WTC11 (cell line): ENCODE measurements around the gene DCAF5. TPM values are rescaled to one million over a fixed set of nuclear protein-coding genes. Genes with fewer than 3 reads are reported as not detected.

ENCODE experiments used
- ATAC-seq: fragments of 200-7000 bp; cut with Tn5 transposase; 2 replicates; pipeline ENCODE4 v1.10.0; 2021; ENCODE audit warnings: mild to moderate bottlenecking, moderate library complexity
- CTCF ChIA-PET: fragments of 300-600 bp; sonication (Branson Sonifier 250); formaldehyde crosslinking; loops from one replicate; lab custom pipeline; 2021; ENCODE audit warnings: antibody characterized with exemption; lab: Charles Lee
- POLR2A ChIA-PET: fragments of 350-600 bp; sonication (Branson Sonifier 250); formaldehyde crosslinking; loops from one replicate; lab custom pipeline; 2021; ENCODE audit warnings: antibody characterized with exemption; lab: Charles Lee
- DNase-seq: peaks from one replicate; pipeline ENCODE4 v3.0.0; 2021; ENCODE audit warnings: low spot score
- H3K27ac Mint-ChIP-seq: 2 replicates; pipeline ENCODE4 v1.8.0; 2021; ENCODE audit warnings: mixed read lengths
- H3K27me3 Mint-ChIP-seq: 2 replicates; pipeline ENCODE4 v1.8.0; 2021; ENCODE audit warnings: low read depth, mild to moderate bottlenecking, moderate library complexity, mixed read lengths
- H3K36me3 Mint-ChIP-seq: 2 replicates; pipeline ENCODE4 v1.8.0; 2021; ENCODE audit warnings: mixed read lengths
- H3K4me1 Mint-ChIP-seq: 2 replicates; pipeline ENCODE4 v1.8.0; 2022; ENCODE audit warnings: mixed read lengths
- H3K4me3 Mint-ChIP-seq: 2 replicates; pipeline ENCODE4 v1.8.0; 2021; ENCODE audit warnings: mild to moderate bottlenecking, moderate library complexity, mixed read lengths
- H3K9me3 Mint-ChIP-seq: 2 replicates; pipeline ENCODE4 v1.8.0; 2021; ENCODE audit warnings: mixed read lengths
- ESRRA ChIP-seq: sonication (generic); formaldehyde crosslinking; IDR thresholded peaks from 2 replicates; pipeline ENCODE4 v1.8.1; 2022; ENCODE audit warnings: mild to moderate bottlenecking, missing genetic modification reagents, borderline replicate concordance
- ETV6 ChIP-seq: sonication (generic); formaldehyde crosslinking; IDR thresholded peaks from 2 replicates; pipeline ENCODE4 v1.8.1; 2022; ENCODE audit warnings: mild to moderate bottlenecking, missing genetic modification reagents
- FOXJ3 ChIP-seq: sonication (generic); formaldehyde crosslinking; IDR thresholded peaks from 2 replicates; pipeline ENCODE4 v1.9.0; 2021; ENCODE audit warnings: missing genetic modification reagents, mild to moderate bottlenecking, borderline replicate concordance
- FOXK1 ChIP-seq: sonication (generic); formaldehyde crosslinking; IDR thresholded peaks from 2 replicates; pipeline ENCODE4 v1.8.0; 2022; ENCODE audit warnings: mild to moderate bottlenecking, moderate library complexity, missing genetic modification reagents
- GRHL2 ChIP-seq: fragments of 250-450 bp; sonication (Bioruptor Pico); IDR thresholded peaks from 2 replicates; pipeline ENCODE4 v1.8.0; 2022; ENCODE audit warnings: mild to moderate bottlenecking, moderate library complexity; ENCODE audit not compliant: insufficient replicate concordance, severe bottlenecking
- HMGA2 ChIP-seq: fragments of 250-450 bp; sonication (Bioruptor Pico); IDR thresholded peaks from 2 replicates; pipeline ENCODE4 v1.4.0; 2021; ENCODE audit warnings: mild to moderate bottlenecking, moderate library complexity
- MXD4 ChIP-seq: fragments of 250-450 bp; sonication (Bioruptor Pico); IDR thresholded peaks from 2 replicates; pipeline ENCODE4 v1.8.0; 2021; ENCODE audit warnings: mild to moderate bottlenecking, moderate library complexity, borderline replicate concordance
- MYBL2 ChIP-seq: sonication (generic); formaldehyde crosslinking; IDR thresholded peaks from 2 replicates; pipeline ENCODE4 v1.8.1; 2023; ENCODE audit warnings: mild to moderate bottlenecking, moderate library complexity, missing genetic modification reagents
- NR2C2 ChIP-seq: sonication (generic); formaldehyde crosslinking; IDR thresholded peaks from 2 replicates; pipeline ENCODE4 v1.8.0; 2022; ENCODE audit warnings: mild to moderate bottlenecking, missing genetic modification reagents
- RELA ChIP-seq: sonication (generic); formaldehyde crosslinking; IDR thresholded peaks from 2 replicates; pipeline ENCODE4 v1.8.1; 2022; ENCODE audit warnings: missing genetic modification reagents, mild to moderate bottlenecking, borderline replicate concordance
- TEAD4 ChIP-seq: sonication (generic); formaldehyde crosslinking; IDR thresholded peaks from 2 replicates; pipeline ENCODE4 v1.8.0; 2022; ENCODE audit warnings: mild to moderate bottlenecking, missing genetic modification reagents
- ZBTB21 ChIP-seq: sonication (generic); formaldehyde crosslinking; IDR thresholded peaks from 2 replicates; pipeline ENCODE4 v1.8.1; 2023; ENCODE audit warnings: mild to moderate bottlenecking, missing genetic modification reagents, borderline replicate concordance
- ZNF219 ChIP-seq: sonication (generic); formaldehyde crosslinking; IDR thresholded peaks from 2 replicates; pipeline ENCODE4 v1.8.0; 2023; ENCODE audit warnings: missing genetic modification reagents, mild to moderate bottlenecking, borderline replicate concordance
- ZNF317 ChIP-seq: sonication (generic); formaldehyde crosslinking; IDR thresholded peaks from 2 replicates; pipeline ENCODE4 v1.8.1; 2023; ENCODE audit warnings: low read depth, mild to moderate bottlenecking, moderate library complexity, missing genetic modification reagents, borderline replicate concordance
- total RNA-seq: library from RNA; stranded (reverse); gene quantifications from 3 replicates; pipeline ENCODE4 v1.2.3, GENCODE V29; 2021
- TF ChIP-seq, protein P1 (sequence below): sonication (generic); formaldehyde crosslinking; IDR thresholded peaks from 2 replicates; pipeline ENCODE4 v1.8.0; 2022; ENCODE audit warnings: mild to moderate bottlenecking, missing genetic modification reagents
- TF ChIP-seq, protein P2 (sequence below): sonication (generic); formaldehyde crosslinking; IDR thresholded peaks from 2 replicates; pipeline ENCODE4 v1.8.1; 2022; ENCODE audit warnings: missing genetic modification reagents, borderline replicate concordance
- TF ChIP-seq, protein P3 (sequence below): fragments of 250-450 bp; sonication (Bioruptor Pico); IDR thresholded peaks from 2 replicates; pipeline ENCODE4 v1.9.0; 2021; ENCODE audit warnings: mild to moderate bottlenecking, borderline replicate concordance
- TF ChIP-seq, protein P4 (sequence below): sonication (generic); formaldehyde crosslinking; IDR thresholded peaks from 2 replicates; pipeline ENCODE4 v1.8.0; 2022; ENCODE audit warnings: mild to moderate bottlenecking, missing genetic modification reagents
- TF ChIP-seq, protein P5 (sequence below): sonication (generic); formaldehyde crosslinking; conservative IDR thresholded peaks from 2 replicates; pipeline ENCODE4 v1.8.1; 2022; ENCODE audit warnings: mild to moderate bottlenecking, missing genetic modification reagents
- TF ChIP-seq, protein P6 (sequence below): sonication (generic); formaldehyde crosslinking; IDR thresholded peaks from 2 replicates; pipeline ENCODE4 v1.8.1; 2023; ENCODE audit warnings: mild to moderate bottlenecking, missing genetic modification reagents
- TF ChIP-seq, protein P7 (sequence below): fragments of 200-600 bp; IDR thresholded peaks from 2 replicates; pipeline ENCODE4 v1.8.0; 2022; ENCODE audit warnings: antibody characterized with exemption
- TF ChIP-seq, protein P8 (sequence below): sonication (generic); formaldehyde crosslinking; IDR thresholded peaks from 2 replicates; pipeline ENCODE4 v1.8.1; 2023; ENCODE audit warnings: mild to moderate bottlenecking, missing genetic modification reagents

The DCAF5 gene
- total RNA-seq, 1 experiment from 2014 or later: 30.3 TPM

DNA sequence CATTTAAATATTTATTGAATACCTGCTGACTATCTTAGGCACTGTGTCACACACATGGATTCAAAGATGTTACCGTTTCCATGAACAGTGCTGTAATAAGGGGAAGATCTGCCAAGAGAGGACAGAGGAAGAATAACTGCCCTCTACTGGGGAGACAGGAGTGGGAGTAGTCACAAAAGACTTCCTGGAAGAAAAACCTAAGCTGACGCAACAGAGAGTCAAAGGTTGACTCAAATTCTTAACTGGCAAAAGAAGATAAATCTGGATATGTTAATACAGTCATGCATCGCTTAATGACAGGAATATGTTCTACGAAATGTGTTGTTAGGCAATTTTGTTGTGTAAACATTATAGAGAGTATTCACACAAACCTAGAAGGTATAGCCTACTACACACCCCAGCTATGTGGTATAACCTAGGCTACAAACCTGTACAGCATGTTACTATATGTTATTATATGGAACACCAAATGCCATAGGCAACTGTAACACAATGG lies 51.5 kb downstream of the DCAF5 start:
- no peak overlapping the region for H3K27ac Mint-ChIP-seq
- no peak for DNase-seq
- no peaks in the 10 kb centered on the region for H3K27me3 Mint-ChIP-seq
- ChIA-PET CTCF (interaction anchor here (0.6 to 1.5 kb wide), 27 partner anchors 11 to 276 kb away, joined by 3 to 11 read pairs (median 4); partner anchors contain the start of gene EXD2), POLR2A (no interaction called here)
- peaks cover 3% of the 10 kb centered on the region; the same call in 1 of the 2 replicates for H3K36me3 Mint-ChIP-seq
- H3K4me1 Mint-ChIP-seq: peaks cover 17% of the 10 kb centered on the region
- TF ChIP-seq, protein P1, sequence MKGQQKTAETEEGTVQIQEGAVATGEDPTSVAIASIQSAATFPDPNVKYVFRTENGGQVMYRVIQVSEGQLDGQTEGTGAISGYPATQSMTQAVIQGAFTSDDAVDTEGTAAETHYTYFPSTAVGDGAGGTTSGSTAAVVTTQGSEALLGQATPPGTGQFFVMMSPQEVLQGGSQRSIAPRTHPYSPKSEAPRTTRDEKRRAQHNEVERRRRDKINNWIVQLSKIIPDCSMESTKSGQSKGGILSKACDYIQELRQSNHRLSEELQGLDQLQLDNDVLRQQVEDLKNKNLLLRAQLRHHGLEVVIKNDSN (CRISPR knock-in tag): no peak
- TF ChIP-seq ZNF317 (CRISPR knock-in tag) (no peak), NR2C2 (CRISPR knock-in tag) (no peak), FOXK1 (CRISPR knock-in tag) (no peak), ZNF219 (no peak), ETV6 (CRISPR knock-in tag) (no peak), ZBTB21 (CRISPR knock-in tag) (no peak)
- TF ChIP-seq, protein P2, sequence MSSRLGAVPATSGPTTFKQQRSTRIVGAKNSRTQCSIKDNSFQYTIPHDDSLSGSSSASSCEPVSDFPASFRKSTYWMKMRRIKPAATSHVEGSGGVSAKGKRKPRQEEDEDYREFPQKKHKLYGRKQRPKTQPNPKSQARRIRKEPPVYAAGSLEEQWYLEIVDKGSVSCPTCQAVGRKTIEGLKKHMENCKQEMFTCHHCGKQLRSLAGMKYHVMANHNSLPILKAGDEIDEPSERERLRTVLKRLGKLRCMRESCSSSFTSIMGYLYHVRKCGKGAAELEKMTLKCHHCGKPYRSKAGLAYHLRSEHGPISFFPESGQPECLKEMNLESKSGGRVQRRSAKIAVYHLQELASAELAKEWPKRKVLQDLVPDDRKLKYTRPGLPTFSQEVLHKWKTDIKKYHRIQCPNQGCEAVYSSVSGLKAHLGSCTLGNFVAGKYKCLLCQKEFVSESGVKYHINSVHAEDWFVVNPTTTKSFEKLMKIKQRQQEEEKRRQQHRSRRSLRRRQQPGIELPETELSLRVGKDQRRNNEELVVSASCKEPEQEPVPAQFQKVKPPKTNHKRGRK: no peak
- TF ChIP-seq, protein P3, sequence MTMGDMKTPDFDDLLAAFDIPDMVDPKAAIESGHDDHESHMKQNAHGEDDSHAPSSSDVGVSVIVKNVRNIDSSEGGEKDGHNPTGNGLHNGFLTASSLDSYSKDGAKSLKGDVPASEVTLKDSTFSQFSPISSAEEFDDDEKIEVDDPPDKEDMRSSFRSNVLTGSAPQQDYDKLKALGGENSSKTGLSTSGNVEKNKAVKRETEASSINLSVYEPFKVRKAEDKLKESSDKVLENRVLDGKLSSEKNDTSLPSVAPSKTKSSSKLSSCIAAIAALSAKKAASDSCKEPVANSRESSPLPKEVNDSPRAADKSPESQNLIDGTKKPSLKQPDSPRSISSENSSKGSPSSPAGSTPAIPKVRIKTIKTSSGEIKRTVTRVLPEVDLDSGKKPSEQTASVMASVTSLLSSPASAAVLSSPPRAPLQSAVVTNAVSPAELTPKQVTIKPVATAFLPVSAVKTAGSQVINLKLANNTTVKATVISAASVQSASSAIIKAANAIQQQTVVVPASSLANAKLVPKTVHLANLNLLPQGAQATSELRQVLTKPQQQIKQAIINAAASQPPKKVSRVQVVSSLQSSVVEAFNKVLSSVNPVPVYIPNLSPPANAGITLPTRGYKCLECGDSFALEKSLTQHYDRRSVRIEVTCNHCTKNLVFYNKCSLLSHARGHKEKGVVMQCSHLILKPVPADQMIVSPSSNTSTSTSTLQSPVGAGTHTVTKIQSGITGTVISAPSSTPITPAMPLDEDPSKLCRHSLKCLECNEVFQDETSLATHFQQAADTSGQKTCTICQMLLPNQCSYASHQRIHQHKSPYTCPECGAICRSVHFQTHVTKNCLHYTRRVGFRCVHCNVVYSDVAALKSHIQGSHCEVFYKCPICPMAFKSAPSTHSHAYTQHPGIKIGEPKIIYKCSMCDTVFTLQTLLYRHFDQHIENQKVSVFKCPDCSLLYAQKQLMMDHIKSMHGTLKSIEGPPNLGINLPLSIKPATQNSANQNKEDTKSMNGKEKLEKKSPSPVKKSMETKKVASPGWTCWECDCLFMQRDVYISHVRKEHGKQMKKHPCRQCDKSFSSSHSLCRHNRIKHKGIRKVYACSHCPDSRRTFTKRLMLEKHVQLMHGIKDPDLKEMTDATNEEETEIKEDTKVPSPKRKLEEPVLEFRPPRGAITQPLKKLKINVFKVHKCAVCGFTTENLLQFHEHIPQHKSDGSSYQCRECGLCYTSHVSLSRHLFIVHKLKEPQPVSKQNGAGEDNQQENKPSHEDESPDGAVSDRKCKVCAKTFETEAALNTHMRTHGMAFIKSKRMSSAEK (CRISPR knock-in tag): no peak
- TF ChIP-seq, protein P4, sequence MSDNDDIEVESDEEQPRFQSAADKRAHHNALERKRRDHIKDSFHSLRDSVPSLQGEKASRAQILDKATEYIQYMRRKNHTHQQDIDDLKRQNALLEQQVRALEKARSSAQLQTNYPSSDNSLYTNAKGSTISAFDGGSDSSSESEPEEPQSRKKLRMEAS (CRISPR knock-in tag): no peak
- TF ChIP-seq, protein P5, sequence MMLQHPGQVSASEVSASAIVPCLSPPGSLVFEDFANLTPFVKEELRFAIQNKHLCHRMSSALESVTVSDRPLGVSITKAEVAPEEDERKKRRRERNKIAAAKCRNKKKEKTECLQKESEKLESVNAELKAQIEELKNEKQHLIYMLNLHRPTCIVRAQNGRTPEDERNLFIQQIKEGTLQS (CRISPR knock-in tag): no peak
- H3K4me3 Mint-ChIP-seq: no peak overlapping the region
- no peaks in the 10 kb centered on the region for H3K9me3 Mint-ChIP-seq
- ATAC-seq: peak; percentile 79

DNA sequence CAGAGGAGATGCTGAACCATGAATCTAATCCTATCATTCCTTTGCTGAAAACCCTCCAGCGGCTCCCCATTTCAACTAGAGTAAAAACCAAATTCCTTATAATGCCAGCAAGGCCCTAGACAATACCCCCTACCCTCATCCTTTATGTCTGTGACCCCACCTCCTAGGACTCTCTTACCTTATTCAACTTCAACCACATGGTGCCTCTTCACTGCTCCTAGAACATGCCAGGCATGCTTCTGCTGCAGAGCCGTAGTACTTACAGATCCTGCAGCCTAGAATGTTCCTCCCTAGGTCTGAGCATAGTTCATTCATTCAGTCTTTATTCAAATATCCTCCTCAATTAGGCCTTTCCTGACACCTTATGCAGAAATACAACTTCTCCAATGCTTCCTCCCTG lies 54.9 kb downstream of the DCAF5 start:
- peaks cover 31% of the 10 kb centered on the region for H3K4me1 Mint-ChIP-seq
- ATAC-seq (peak; percentile 75), DNase-seq (no peak)
- H3K36me3 Mint-ChIP-seq: peaks cover 3% of the 10 kb centered on the region; the same call in 1 of the 2 replicates
- ChIA-PET CTCF (interaction anchor here (0.5 to 1.9 kb wide), 6 partner anchors 9 to 367 kb away, joined by 3 to 9 read pairs (median 4); no protein-coding TSS in a partner anchor), POLR2A (no interaction called here)
- no peaks in the 10 kb centered on the region for H3K27me3 Mint-ChIP-seq
- H3K4me3 Mint-ChIP-seq: no peak overlapping the region
- H3K9me3 Mint-ChIP-seq: no peaks in the 10 kb centered on the region
- H3K27ac Mint-ChIP-seq: peak overlapping the region; percentile 48; the same call in 1 of the 2 replicates
- no peak for TF ChIP-seq ETV6 (CRISPR knock-in tag)
- TF ChIP-seq TEAD4: no peak
- TF ChIP-seq, protein P6, sequence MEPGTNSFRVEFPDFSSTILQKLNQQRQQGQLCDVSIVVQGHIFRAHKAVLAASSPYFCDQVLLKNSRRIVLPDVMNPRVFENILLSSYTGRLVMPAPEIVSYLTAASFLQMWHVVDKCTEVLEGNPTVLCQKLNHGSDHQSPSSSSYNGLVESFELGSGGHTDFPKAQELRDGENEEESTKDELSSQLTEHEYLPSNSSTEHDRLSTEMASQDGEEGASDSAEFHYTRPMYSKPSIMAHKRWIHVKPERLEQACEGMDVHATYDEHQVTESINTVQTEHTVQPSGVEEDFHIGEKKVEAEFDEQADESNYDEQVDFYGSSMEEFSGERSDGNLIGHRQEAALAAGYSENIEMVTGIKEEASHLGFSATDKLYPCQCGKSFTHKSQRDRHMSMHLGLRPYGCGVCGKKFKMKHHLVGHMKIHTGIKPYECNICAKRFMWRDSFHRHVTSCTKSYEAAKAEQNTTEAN: no peak
- no peak for TF ChIP-seq GRHL2 (CRISPR knock-in tag)
- no peak for TF ChIP-seq MYBL2
- TF ChIP-seq, protein P7, sequence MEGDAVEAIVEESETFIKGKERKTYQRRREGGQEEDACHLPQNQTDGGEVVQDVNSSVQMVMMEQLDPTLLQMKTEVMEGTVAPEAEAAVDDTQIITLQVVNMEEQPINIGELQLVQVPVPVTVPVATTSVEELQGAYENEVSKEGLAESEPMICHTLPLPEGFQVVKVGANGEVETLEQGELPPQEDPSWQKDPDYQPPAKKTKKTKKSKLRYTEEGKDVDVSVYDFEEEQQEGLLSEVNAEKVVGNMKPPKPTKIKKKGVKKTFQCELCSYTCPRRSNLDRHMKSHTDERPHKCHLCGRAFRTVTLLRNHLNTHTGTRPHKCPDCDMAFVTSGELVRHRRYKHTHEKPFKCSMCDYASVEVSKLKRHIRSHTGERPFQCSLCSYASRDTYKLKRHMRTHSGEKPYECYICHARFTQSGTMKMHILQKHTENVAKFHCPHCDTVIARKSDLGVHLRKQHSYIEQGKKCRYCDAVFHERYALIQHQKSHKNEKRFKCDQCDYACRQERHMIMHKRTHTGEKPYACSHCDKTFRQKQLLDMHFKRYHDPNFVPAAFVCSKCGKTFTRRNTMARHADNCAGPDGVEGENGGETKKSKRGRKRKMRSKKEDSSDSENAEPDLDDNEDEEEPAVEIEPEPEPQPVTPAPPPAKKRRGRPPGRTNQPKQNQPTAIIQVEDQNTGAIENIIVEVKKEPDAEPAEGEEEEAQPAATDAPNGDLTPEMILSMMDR: no peak
- TF ChIP-seq, protein P8, sequence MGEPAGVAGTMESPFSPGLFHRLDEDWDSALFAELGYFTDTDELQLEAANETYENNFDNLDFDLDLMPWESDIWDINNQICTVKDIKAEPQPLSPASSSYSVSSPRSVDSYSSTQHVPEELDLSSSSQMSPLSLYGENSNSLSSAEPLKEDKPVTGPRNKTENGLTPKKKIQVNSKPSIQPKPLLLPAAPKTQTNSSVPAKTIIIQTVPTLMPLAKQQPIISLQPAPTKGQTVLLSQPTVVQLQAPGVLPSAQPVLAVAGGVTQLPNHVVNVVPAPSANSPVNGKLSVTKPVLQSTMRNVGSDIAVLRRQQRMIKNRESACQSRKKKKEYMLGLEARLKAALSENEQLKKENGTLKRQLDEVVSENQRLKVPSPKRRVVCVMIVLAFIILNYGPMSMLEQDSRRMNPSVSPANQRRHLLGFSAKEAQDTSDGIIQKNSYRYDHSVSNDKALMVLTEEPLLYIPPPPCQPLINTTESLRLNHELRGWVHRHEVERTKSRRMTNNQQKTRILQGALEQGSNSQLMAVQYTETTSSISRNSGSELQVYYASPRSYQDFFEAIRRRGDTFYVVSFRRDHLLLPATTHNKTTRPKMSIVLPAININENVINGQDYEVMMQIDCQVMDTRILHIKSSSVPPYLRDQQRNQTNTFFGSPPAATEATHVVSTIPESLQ (CRISPR knock-in tag): no peak
- no peak for TF ChIP-seq ESRRA (CRISPR knock-in tag)
- no peak for TF ChIP-seq HMGA2 (CRISPR knock-in tag)
- TF ChIP-seq MXD4: no peak
- TF ChIP-seq FOXJ3 (CRISPR knock-in tag): no peak
- TF ChIP-seq RELA: no peak
